Activated T-cell treated with anti-CD3 and anti-CD28 coated beads, Interleukin-2, amount 50 U/mL, for 4 hours (primary cell): ENCODE results near the gene RAB42. TPM values are rescaled to one million over a fixed set of nuclear protein-coding genes. Genes with fewer than 3 reads are reported as not detected.
"Not testable (repeated sequence)": the region's sequence is repeated elsewhere in the genome, so short reads cannot be mapped to it uniquely, and the experiment has no call there.

ENCODE experiments used
- ATAC-seq, 2 donors: fragments of 200-7000 bp; cut with Tn5 transposase; one replicate each; pipeline ENCODE4 v1.10.0; 2021
- DNase-seq: peaks from one replicate; pipeline ENCODE4 v3.0.0-alpha.2; 2020
- H3K27me3 Mint-ChIP-seq: one replicate; pipeline ENCODE4 v1.8.0; 2021; ENCODE audit warnings: low read depth, mixed read lengths
- H3K36me3 Mint-ChIP-seq: one replicate; pipeline ENCODE4 v1.8.0; 2022; ENCODE audit warnings: mixed read lengths; ENCODE audit not compliant: insufficient read depth
- H3K4me1 Mint-ChIP-seq: one replicate; pipeline ENCODE4 v1.8.0; 2021; ENCODE audit warnings: low read depth, mixed read lengths
- H3K4me3 Mint-ChIP-seq: one replicate; pipeline ENCODE4 v1.8.0; 2021; ENCODE audit warnings: mild to moderate bottlenecking, moderate library complexity, mixed read lengths
- H3K9me3 Mint-ChIP-seq: one replicate; pipeline ENCODE4 v1.8.0; 2021; ENCODE audit warnings: mixed read lengths
- total RNA-seq, 3 donors: library from RNA; stranded (reverse); gene quantifications; one replicate each; pipeline ENCODE4 v1.2.1, GENCODE V29; 2021

The RAB42 gene
- not detected for total RNA-seq

- DNase-seq: no peak
These were observed at the start of gene RAB42 for GRCh38 chr1:28591708-28592320. RAB42 (plus strand) TSS chr1:28592265; CDS start chr1:28592512, 247 bp downstream.

GRCh38 chr1:28545246-28545628 lies 46.8 kb upstream of the RAB42 start:
- ATAC-seq (no peak), DNase-seq (no peak)
- Mint-ChIP-seq H3K4me3 (no peak overlapping the region), H3K27me3 (no peaks in the 10 kb centered on the region), H3K9me3 (no peaks in the 10 kb centered on the region), H3K36me3 (no peaks in the 10 kb centered on the region), H3K4me1 (no peaks in the 10 kb centered on the region)

More at GRCh38 chr1:28591708-28592320, at the start of gene RAB42:
- peak within 1 kb of the TSS; percentile 76 for H3K4me3 Mint-ChIP-seq
- peaks cover 4% of the 10 kb centered on the region for H3K27me3 Mint-ChIP-seq
- H3K9me3 Mint-ChIP-seq: no peaks in the 10 kb centered on the region
- H3K36me3 Mint-ChIP-seq: peaks cover 3% of the 10 kb centered on the region
- peak; percentile 75 to 79 for ATAC-seq
- H3K4me1 Mint-ChIP-seq: peaks cover 7% of the 10 kb centered on the region

GRCh38 chr1:28548318-28548717 lies 43.7 kb upstream of the RAB42 start:
- H3K27me3 Mint-ChIP-seq: no peaks in the 10 kb centered on the region
- H3K9me3 Mint-ChIP-seq: no peaks in the 10 kb centered on the region
- no peak for ATAC-seq
- DNase-seq: no peak
- H3K36me3 Mint-ChIP-seq: no peaks in the 10 kb centered on the region
- peaks cover 6% of the 10 kb centered on the region for H3K4me1 Mint-ChIP-seq
- H3K4me3 Mint-ChIP-seq: no peak overlapping the region

- Mint-ChIP-seq H3K27me3 (no peaks in the 10 kb centered on the region), H3K4me3 (no peak overlapping the region), H3K9me3 (no peaks in the 10 kb centered on the region), H3K4me1 (peaks cover 14% of the 10 kb centered on the region), H3K36me3 (peaks cover 5% of the 10 kb centered on the region)
- ATAC-seq (no peak), DNase-seq (no peak)
These were observed 40.7 kb upstream of the RAB42 start for GRCh38 chr1:28551381-28551780.

GRCh38 chr1:28552758-28553663 lies 39.1 kb upstream of the RAB42 start, which contains the start of gene TRNAU1AP:
TRNAU1AP (plus strand) TSS chr1:28553085; CDS start chr1:28553111, 26 bp downstream.
- DNase-seq (peak; percentile 97), ATAC-seq (peak; percentile 90 to 92)
- Mint-ChIP-seq H3K27me3 (no peaks in the 10 kb centered on the region), H3K36me3 (peaks cover 8% of the 10 kb centered on the region), H3K9me3 (no peaks in the 10 kb centered on the region), H3K4me3 (peak within 1 kb of the TSS; percentile 87), H3K4me1 (peaks cover 14% of the 10 kb centered on the region)

GRCh38 chr1:28560886-28561285 lies 31.2 kb upstream of the RAB42 start:
- DNase-seq (no peak), ATAC-seq (no peak)
- peaks cover 10% of the 10 kb centered on the region for H3K36me3 Mint-ChIP-seq
- no peak overlapping the region for H3K4me3 Mint-ChIP-seq
- no peaks in the 10 kb centered on the region for H3K9me3 Mint-ChIP-seq
- no peaks in the 10 kb centered on the region for H3K27me3 Mint-ChIP-seq
- H3K4me1 Mint-ChIP-seq: no peaks in the 10 kb centered on the region

GRCh38 chr1:28564310-28564709 lies 27.8 kb upstream of the RAB42 start:
- Mint-ChIP-seq H3K36me3 (peaks cover 23% of the 10 kb centered on the region), H3K27me3 (no peaks in the 10 kb centered on the region), H3K9me3 (no peaks in the 10 kb centered on the region), H3K4me1 (no peaks in the 10 kb centered on the region), H3K4me3 (no peak overlapping the region)
- DNase-seq (no peak), ATAC-seq (no peak)

GRCh38 chr1:28565040-28565439 lies 27.0 kb upstream of the RAB42 start:
- H3K9me3 Mint-ChIP-seq: no peaks in the 10 kb centered on the region
- H3K36me3 Mint-ChIP-seq: peaks cover 23% of the 10 kb centered on the region
- DNase-seq (no peak), ATAC-seq (no peak)
- no peaks in the 10 kb centered on the region for H3K4me1 Mint-ChIP-seq
- H3K27me3 Mint-ChIP-seq: no peaks in the 10 kb centered on the region
- no peak overlapping the region for H3K4me3 Mint-ChIP-seq

GRCh38 chr1:28565726-28566125 lies 26.3 kb upstream of the RAB42 start:
- no peaks in the 10 kb centered on the region for H3K9me3 Mint-ChIP-seq
- no peak for DNase-seq
- no peak for ATAC-seq
- H3K27me3 Mint-ChIP-seq: no peaks in the 10 kb centered on the region
- no peaks in the 10 kb centered on the region for H3K4me1 Mint-ChIP-seq
- H3K36me3 Mint-ChIP-seq: peaks cover 20% of the 10 kb centered on the region
- no peak overlapping the region for H3K4me3 Mint-ChIP-seq

GRCh38 chr1:28566931-28567330 lies 25.1 kb upstream of the RAB42 start:
- DNase-seq: no peak
- Mint-ChIP-seq H3K9me3 (no peaks in the 10 kb centered on the region), H3K36me3 (peaks cover 27% of the 10 kb centered on the region), H3K4me1 (no peaks in the 10 kb centered on the region), H3K27me3 (no peaks in the 10 kb centered on the region), H3K4me3 (no peak overlapping the region)
- ATAC-seq: no peak

- ATAC-seq: no peak
- DNase-seq: no peak
- Mint-ChIP-seq H3K27me3 (no peaks in the 10 kb centered on the region), H3K4me1 (no peaks in the 10 kb centered on the region), H3K4me3 (no peak overlapping the region), H3K36me3 (peaks cover 20% of the 10 kb centered on the region), H3K9me3 (no peaks in the 10 kb centered on the region)
These were observed 20.2 kb upstream of the RAB42 start for GRCh38 chr1:28571911-28572310.

GRCh38 chr1:28572891-28573290 lies 19.2 kb upstream of the RAB42 start:
- H3K4me1 Mint-ChIP-seq, H3K27me3 Mint-ChIP-seq, H3K9me3 Mint-ChIP-seq, ATAC-seq, DNase-seq, H3K4me3 Mint-ChIP-seq: not testable (repeated sequence)
- H3K36me3 Mint-ChIP-seq: peaks cover 20% of the 10 kb centered on the region

- DNase-seq (no peak), ATAC-seq (no peak)
- Mint-ChIP-seq H3K27me3 (no peaks in the 10 kb centered on the region), H3K4me3 (no peak overlapping the region), H3K9me3 (no peaks in the 10 kb centered on the region), H3K36me3 (peaks cover 18% of the 10 kb centered on the region), H3K4me1 (peaks cover 5% of the 10 kb centered on the region)
These were observed 18.5 kb upstream of the RAB42 start for GRCh38 chr1:28573564-28573963.

GRCh38 chr1:28577052-28577678 lies 14.9 kb upstream of the RAB42 start:
- Mint-ChIP-seq H3K4me1 (peaks cover 22% of the 10 kb centered on the region), H3K27me3 (no peaks in the 10 kb centered on the region), H3K9me3 (no peaks in the 10 kb centered on the region), H3K36me3 (peaks cover 36% of the 10 kb centered on the region), H3K4me3 (peak overlapping the region; percentile 99)
- peak; percentile 5 to 8 for ATAC-seq
- no peak for DNase-seq
